Measurements from ENCODE around the gene MAPK8IP3. TPM values are rescaled to one million over a fixed set of nuclear protein-coding genes. Genes with fewer than 3 reads are reported as not detected.

MAPK8IP3 gene
- total RNA-seq, 2 donors from 2014 or later, result 109 to 111 TPM

GRCh38 chr16:1782408-1783264 is 76.6 kb downstream of the MAPK8IP3 start, which contains the start of the genes NUBP2 and SPSB3:
Gene NUBP2, plus strand, starts transcription at chr16:1782960. Its CDS starts 61 bp downstream, at chr16:1783021.
Gene SPSB3, minus strand, starts transcription at chr16:1782571. Its CDS starts 1,088 bp downstream, at chr16:1781483.
- ATAC-seq (ENCODE audit: insufficient number of reproducible peaks, low FRiP score, low read depth) (peak; percentile 100), DNase-seq (ENCODE audit: low spot score) (peak; percentile 99)
- H3K4me3 ChIP-seq, result peak within 1 kb of the TSS; percentile 89
- peaks cover 20% of the 10 kb centered on the region for H3K36me3 ChIP-seq
- H3K4me1 ChIP-seq (ENCODE audit: control insufficient read depth in 1 of 2, low read depth in 2 of 2), result peaks cover 14 to 39% of the 10 kb centered on the region in 2 donors
- no peaks in the 10 kb centered on the region for H3K9me3 ChIP-seq
- TF ChIP-seq, protein P1, sequence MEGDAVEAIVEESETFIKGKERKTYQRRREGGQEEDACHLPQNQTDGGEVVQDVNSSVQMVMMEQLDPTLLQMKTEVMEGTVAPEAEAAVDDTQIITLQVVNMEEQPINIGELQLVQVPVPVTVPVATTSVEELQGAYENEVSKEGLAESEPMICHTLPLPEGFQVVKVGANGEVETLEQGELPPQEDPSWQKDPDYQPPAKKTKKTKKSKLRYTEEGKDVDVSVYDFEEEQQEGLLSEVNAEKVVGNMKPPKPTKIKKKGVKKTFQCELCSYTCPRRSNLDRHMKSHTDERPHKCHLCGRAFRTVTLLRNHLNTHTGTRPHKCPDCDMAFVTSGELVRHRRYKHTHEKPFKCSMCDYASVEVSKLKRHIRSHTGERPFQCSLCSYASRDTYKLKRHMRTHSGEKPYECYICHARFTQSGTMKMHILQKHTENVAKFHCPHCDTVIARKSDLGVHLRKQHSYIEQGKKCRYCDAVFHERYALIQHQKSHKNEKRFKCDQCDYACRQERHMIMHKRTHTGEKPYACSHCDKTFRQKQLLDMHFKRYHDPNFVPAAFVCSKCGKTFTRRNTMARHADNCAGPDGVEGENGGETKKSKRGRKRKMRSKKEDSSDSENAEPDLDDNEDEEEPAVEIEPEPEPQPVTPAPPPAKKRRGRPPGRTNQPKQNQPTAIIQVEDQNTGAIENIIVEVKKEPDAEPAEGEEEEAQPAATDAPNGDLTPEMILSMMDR (IDR thresholded peaks at IDR 0.05), result no peak
- peak within 1 kb of the TSS; percentile 77 to 93 for H3K27ac ChIP-seq
- no peaks in the 10 kb centered on the region for H3K27me3 ChIP-seq (replicated peaks; ENCODE audit: insufficient read depth)

GRCh38 chr16:1784977-1785845 is 79.2 kb downstream of the MAPK8IP3 start:
- Histone ChIP-seq H3K36me3 (peaks cover 28% of the 10 kb centered on the region), H3K27me3 (replicated peaks; ENCODE audit: insufficient read depth) (no peaks in the 10 kb centered on the region), H3K9me3 (no peaks in the 10 kb centered on the region), H3K4me3 (no peak overlapping the region), H3K4me1 (ENCODE audit: control insufficient read depth in 1 of 2, low read depth in 2 of 2) (peaks cover 14 to 39% of the 10 kb centered on the region in 2 donors), H3K27ac (no peak overlapping the region)
- no peak for ATAC-seq (ENCODE audit: insufficient number of reproducible peaks, low FRiP score, low read depth)
- TF ChIP-seq, protein P1 (IDR thresholded peaks at IDR 0.05), result no peak
- no peak for DNase-seq (ENCODE audit: low spot score)

- no peak for ATAC-seq (ENCODE audit: insufficient number of reproducible peaks, low FRiP score, low read depth)
- Histone ChIP-seq H3K27me3 (replicated peaks; ENCODE audit: insufficient read depth) (no peaks in the 10 kb centered on the region), H3K4me1 (ENCODE audit: control insufficient read depth in 1 of 2, low read depth in 2 of 2) (peaks cover 14 to 34% of the 10 kb centered on the region in 2 donors), H3K9me3 (no peaks in the 10 kb centered on the region), H3K27ac (no peak overlapping the region), H3K36me3 (peaks cover 25% of the 10 kb centered on the region), H3K4me3 (no peak overlapping the region)
- DNase-seq (ENCODE audit: low spot score), result no peak
- TF ChIP-seq, protein P1 (IDR thresholded peaks at IDR 0.05), result no peak
Observed at GRCh38 chr16:1785846-1786170, 79.8 kb downstream of the MAPK8IP3 start.

DNA sequence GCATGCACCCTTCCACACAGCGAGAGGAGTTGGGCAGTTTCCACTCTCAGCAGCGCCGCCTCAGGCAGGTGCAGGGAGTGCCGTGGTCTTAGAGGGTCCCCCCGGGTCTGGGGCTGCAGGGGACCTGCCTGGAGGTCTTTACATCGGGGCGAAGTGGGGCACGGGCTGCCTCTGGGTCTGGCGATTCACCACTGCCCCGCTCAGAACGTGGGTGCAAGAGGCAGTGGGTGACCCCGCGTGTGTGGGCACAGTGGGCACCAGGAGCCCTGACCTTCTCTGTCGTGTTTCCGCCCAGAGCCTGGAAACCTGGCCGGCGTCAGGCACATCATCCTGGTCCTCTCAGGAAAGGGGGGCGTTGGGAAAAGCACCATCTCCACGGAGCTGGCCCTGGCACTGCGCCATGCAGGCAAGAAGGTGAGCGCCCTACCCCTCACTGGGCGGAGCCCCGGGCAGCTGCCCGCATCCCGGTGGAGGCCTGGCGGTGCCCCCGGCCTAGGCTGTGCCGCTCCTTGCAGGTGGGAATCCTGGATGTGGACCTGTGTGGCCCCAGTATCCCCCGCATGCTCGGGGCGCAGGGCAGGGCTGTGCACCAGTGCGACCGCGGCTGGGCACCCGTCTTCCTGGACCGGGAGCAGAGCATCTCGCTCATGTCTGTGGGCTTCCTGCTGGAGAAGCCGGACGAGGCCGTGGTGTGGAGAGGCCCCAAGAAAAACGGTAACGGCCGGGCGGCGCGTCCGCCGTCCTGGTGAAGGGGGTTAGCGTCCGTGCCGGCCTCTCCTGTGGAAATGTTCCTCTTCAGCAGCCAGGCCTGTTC is 80.5 kb downstream of the MAPK8IP3 start:
- DNase-seq (ENCODE audit: low spot score), result no peak
- TF ChIP-seq, protein P1 (IDR thresholded peaks at IDR 0.05), result no peak
- peaks cover 10 to 27% of the 10 kb centered on the region in 2 donors for H3K4me1 ChIP-seq (ENCODE audit: control insufficient read depth in 1 of 2, low read depth in 2 of 2)

More for the DNA sequence above, 80.5 kb downstream of the MAPK8IP3 start:
- no peaks in the 10 kb centered on the region for H3K9me3 ChIP-seq
- H3K36me3 ChIP-seq, result peaks cover 25% of the 10 kb centered on the region
- H3K27ac ChIP-seq, result no peak overlapping the region
- no peak overlapping the region for H3K4me3 ChIP-seq
- no peaks in the 10 kb centered on the region for H3K27me3 ChIP-seq (replicated peaks; ENCODE audit: insufficient read depth)
- no peak for ATAC-seq (ENCODE audit: insufficient number of reproducible peaks, low FRiP score, low read depth)
